GM10248 (cell line): ENCODE data around the gene SH3RF3.

ENCODE experiments used
- CTCF ChIA-PET: fragments of 300-600 bp; sonication (Branson Sonifier 250); formaldehyde crosslinking; extraction: SDS; loops from one replicate; lab custom pipeline; 2021; ENCODE audit warnings: antibody characterized with exemption; lab: Yijun Ruan, JAX
- POLR2A ChIA-PET: fragments of 350-650 bp; sonication (Branson Sonifier 250); formaldehyde crosslinking; extraction: SDS; loops from one replicate; lab custom pipeline; 2020; ENCODE audit warnings: antibody characterized with exemption; lab: Yijun Ruan, JAX
- DNase-seq: peaks from one replicate; pipeline ENCODE4 v3.0.0; 2012; ENCODE audit errors: extremely low spot score
- CTCF ChIP-seq: IDR thresholded peaks from 2 replicates; pipeline ENCODE4 v1.5.1; 2012; ENCODE audit warnings: mild to moderate bottlenecking, low read depth; ENCODE audit errors: extremely low read depth, missing control alignments, control extremely low read depth

SH3RF3 gene

DNA sequence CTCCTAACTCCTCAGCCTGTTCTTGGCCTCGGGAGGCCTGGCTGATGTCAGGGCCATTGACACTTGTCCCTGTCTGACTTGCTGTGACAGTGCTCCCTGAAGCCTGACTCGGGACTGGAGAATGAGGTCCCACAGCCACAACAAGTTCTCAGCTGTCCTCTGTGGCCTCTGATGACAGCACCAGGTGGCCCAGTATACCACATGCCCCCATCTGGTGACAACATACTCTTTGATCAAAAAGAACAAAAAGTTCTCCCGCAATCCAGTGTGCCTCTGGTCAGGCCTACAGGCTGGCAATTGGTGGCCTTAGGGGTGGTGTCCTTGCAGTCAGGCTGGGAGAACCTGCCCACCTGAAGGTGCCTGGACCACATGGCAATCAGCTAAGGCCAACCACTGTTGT, 382.2 kb downstream of the SH3RF3 start:
- TF ChIP-seq CTCF = no peak
- CTCF ChIA-PET = interaction anchor here (0.8 to 3.5 kb wide), 18 partner anchors 11 to 583 kb away, joined by 3 to 28 read pairs (median 8); no protein-coding TSS in a partner anchor
- POLR2A ChIA-PET = no interaction called here
- DNase-seq = no peak

- no peak for DNase-seq
- ChIA-PET POLR2A (no interaction called here), CTCF (interaction anchor here (0.8 to 3.4 kb wide), 2 partner anchors 11 to 12 kb away, joined by 5 to 24 read pairs; no protein-coding TSS in a partner anchor)
- TF ChIP-seq CTCF = no peak
These were observed 383.1 kb downstream of the SH3RF3 start for GRCh38 chr2:109512076-109512475.

DNA sequence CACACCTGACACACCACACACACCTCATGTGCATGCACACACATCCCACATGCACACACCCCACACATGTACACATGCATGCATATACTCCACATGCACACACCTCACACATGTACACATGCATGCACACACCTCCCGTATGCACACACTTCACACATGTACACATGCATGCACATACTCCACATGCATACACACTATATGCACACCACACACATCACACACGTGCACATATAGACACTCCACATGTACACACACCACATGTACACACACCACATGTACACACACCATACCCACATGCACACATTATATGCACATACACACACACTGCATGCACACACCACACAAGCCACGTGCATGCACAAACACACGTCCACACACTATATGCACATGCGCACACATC, 384.2 kb downstream of the SH3RF3 start:
- CTCF ChIA-PET = interaction anchor here (1.7 kb wide), 1 partner anchor 33 kb away, joined by 5 read pairs; no protein-coding TSS in a partner anchor
- DNase-seq = no peak
- POLR2A ChIA-PET = no interaction called here
- TF ChIP-seq CTCF = no peak

DNA sequence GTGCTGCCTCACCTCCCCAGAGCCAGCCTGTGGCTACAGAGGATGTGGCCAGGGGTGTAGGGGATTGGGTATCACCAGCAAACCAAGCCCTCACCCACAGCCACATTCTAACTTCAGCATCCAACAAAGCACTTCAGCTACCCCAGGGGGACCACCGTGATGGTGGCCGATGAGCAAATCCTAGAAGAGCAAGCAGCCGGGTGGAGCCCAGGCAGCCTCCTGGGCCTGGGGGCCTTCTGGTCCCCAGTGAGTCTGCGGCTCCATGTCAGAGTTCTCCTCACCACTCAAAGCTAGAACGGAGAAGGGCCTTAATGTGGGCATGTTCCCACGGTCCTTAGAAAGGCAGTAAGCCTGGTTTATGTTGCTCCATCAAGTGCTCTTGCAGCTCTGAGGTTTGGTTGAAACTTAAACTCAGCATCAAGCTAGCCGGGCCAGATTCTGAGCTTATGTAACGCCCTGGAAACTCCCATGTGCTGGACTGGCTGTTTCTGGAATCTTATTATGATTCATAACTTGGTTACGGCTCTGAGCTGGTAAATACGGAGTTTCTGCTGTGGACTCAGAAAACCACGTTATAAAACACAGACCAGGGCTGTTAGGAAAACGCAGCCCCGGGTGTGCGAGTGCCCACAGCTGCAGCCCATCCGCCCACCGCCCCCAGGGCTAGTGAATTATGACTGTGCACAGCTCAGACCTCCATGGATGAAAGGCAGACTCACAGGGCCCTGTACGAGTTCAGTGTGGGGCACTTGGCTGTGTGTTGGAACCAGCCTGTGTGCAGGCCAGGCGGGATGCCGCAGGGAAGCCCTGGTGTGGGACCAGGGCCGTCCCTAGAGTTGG, 385.0 kb downstream of the SH3RF3 start:
- POLR2A ChIA-PET = interaction anchor here (0.5 kb wide), 1 partner anchor 762 kb away, joined by 9 read pairs; no protein-coding TSS in a partner anchor
- no peak for TF ChIP-seq CTCF
- DNase-seq = peak; percentile 65
- CTCF ChIA-PET = interaction anchor here (0.8 to 1.7 kb wide), 6 partner anchors 23 to 366 kb away, joined by 3 to 5 read pairs (median 4); no protein-coding TSS in a partner anchor

GRCh38 chr2:109514857-109515256, 385.9 kb downstream of the SH3RF3 start:
- ChIA-PET CTCF (interaction anchor here (1.2 to 1.7 kb wide), 4 partner anchors 22 to 32 kb away, joined by 3 to 5 read pairs (median 4); no protein-coding TSS in a partner anchor), POLR2A (no interaction called here)
- no peak for DNase-seq
- no peak for TF ChIP-seq CTCF

GRCh38 chr2:109516445-109517117, 387.6 kb downstream of the SH3RF3 start:
- peak; percentile 67 for TF ChIP-seq CTCF
- peak; percentile 63 for DNase-seq
- CTCF ChIA-PET = interaction anchor here (1.1 to 3.6 kb wide), 2 partner anchors 29 to 199 kb away, joined by 3 to 13 read pairs; no protein-coding TSS in a partner anchor
- POLR2A ChIA-PET = no interaction called here
